SK-N-SH treated with all-trans-retinoic acid at 6 μM for 48 hours (cell line): ENCODE measurements around the gene FLT3.

Experiments
- ATAC-seq: fragments of 200-7000 bp; cut with Tn5 transposase; 3 replicates; pipeline ENCODE4 v1.9.1; 2020; ENCODE audit warnings: mild to moderate bottlenecking, moderate library complexity
- ARNTL ChIP-seq: fragments of 450-650 bp; formaldehyde crosslinking; IDR thresholded peaks from 2 replicates; pipeline ENCODE4 v1.5.0; 2020; ENCODE audit warnings: low read depth, mild to moderate bottlenecking, moderate library complexity, borderline replicate concordance
- BACH2 ChIP-seq: fragments of 250-450 bp; sonication (Bioruptor Pico); IDR thresholded peaks from 2 replicates; pipeline ENCODE4 v1.9.0; 2021; ENCODE audit warnings: mild to moderate bottlenecking, borderline replicate concordance
- GLIS3 ChIP-seq: fragments of 250-450 bp; sonication (Bioruptor Pico); IDR thresholded peaks from 2 replicates; pipeline ENCODE4 v1.5.0; 2020; ENCODE audit warnings: mild to moderate bottlenecking, moderate library complexity
- RARB ChIP-seq: fragments of 250-450 bp; sonication (Bioruptor Pico); IDR thresholded peaks from 2 replicates; pipeline ENCODE4 v1.8.0; 2021; ENCODE audit warnings: mild to moderate bottlenecking, moderate library complexity
- SNAI2 ChIP-seq: fragments of 250-450 bp; sonication (Bioruptor Pico); IDR thresholded peaks from 2 replicates; pipeline ENCODE4 v1.5.0; 2020; ENCODE audit warnings: mild to moderate bottlenecking, moderate library complexity
- TCF4 ChIP-seq: fragments of 250-450 bp; sonication (Bioruptor Pico); IDR thresholded peaks from 2 replicates; pipeline ENCODE4 v1.8.0; 2021; ENCODE audit warnings: mild to moderate bottlenecking, moderate library complexity, borderline replicate concordance
- TOX ChIP-seq: fragments of 250-450 bp; sonication (Bioruptor Pico); IDR thresholded peaks from 2 replicates; pipeline ENCODE4 v1.8.0; 2021; ENCODE audit warnings: mild to moderate bottlenecking, moderate library complexity, borderline replicate concordance
- ZC3H10 ChIP-seq: fragments of 250-450 bp; sonication (Bioruptor Pico); IDR thresholded peaks from 2 replicates; pipeline ENCODE4 v1.5.1; 2021; ENCODE audit warnings: mild to moderate bottlenecking, moderate library complexity
- ZFP3 ChIP-seq: fragments of 250-450 bp; sonication (Bioruptor Pico); IDR thresholded peaks from 2 replicates; pipeline ENCODE4 v1.5.0; 2020; ENCODE audit warnings: mild to moderate bottlenecking, moderate library complexity
- ZFP30 ChIP-seq: fragments of 450-650 bp; formaldehyde crosslinking; IDR thresholded peaks from 2 replicates; pipeline ENCODE4 v1.5.0; 2022; ENCODE audit warnings: mild to moderate bottlenecking, moderate library complexity
- ZNF565 ChIP-seq: fragments of 450-650 bp; formaldehyde crosslinking; conservative IDR thresholded peaks from 2 replicates; pipeline ENCODE4 v1.5.0; 2020; ENCODE audit warnings: low read depth, mild to moderate bottlenecking, moderate library complexity
- ZNF70 ChIP-seq: fragments of 450-650 bp; formaldehyde crosslinking; IDR thresholded peaks from 2 replicates; pipeline ENCODE4 v1.5.0; 2020; ENCODE audit warnings: mild to moderate bottlenecking, moderate library complexity
- ZNF8 ChIP-seq: fragments of 450-650 bp; formaldehyde crosslinking; IDR thresholded peaks from 2 replicates; pipeline ENCODE4 v1.5.0; 2020; ENCODE audit warnings: mild to moderate bottlenecking, moderate library complexity
- TF ChIP-seq, protein P1 (sequence below): fragments of 250-450 bp; sonication (Bioruptor Pico); IDR thresholded peaks from 2 replicates; pipeline ENCODE4 v1.5.1; 2020; ENCODE audit warnings: low read depth, mild to moderate bottlenecking, moderate library complexity
- TF ChIP-seq, protein P2 (sequence below): fragments of 250-450 bp; sonication (Bioruptor Pico); IDR thresholded peaks from 2 replicates; pipeline ENCODE4 v1.5.0; 2020; ENCODE audit warnings: mild to moderate bottlenecking, moderate library complexity
- TF ChIP-seq, protein P3 (sequence below): fragments of 250-450 bp; sonication (Bioruptor Pico); IDR thresholded peaks from 2 replicates; pipeline ENCODE4 v1.8.0; 2021; ENCODE audit warnings: low read depth, mild to moderate bottlenecking, moderate library complexity, borderline replicate concordance
- TF ChIP-seq, protein P4 (sequence below): fragments of 250-450 bp; sonication (Bioruptor Pico); IDR thresholded peaks from 2 replicates; pipeline ENCODE4 v1.5.1; 2021; ENCODE audit warnings: mild to moderate bottlenecking, moderate library complexity
- TF ChIP-seq, protein P5 (sequence below): fragments of 250-450 bp; sonication (Bioruptor Pico); IDR thresholded peaks from 2 replicates; pipeline ENCODE4 v1.8.0; 2020; ENCODE audit warnings: mild to moderate bottlenecking, moderate library complexity, borderline replicate concordance

The FLT3 gene

DNA sequence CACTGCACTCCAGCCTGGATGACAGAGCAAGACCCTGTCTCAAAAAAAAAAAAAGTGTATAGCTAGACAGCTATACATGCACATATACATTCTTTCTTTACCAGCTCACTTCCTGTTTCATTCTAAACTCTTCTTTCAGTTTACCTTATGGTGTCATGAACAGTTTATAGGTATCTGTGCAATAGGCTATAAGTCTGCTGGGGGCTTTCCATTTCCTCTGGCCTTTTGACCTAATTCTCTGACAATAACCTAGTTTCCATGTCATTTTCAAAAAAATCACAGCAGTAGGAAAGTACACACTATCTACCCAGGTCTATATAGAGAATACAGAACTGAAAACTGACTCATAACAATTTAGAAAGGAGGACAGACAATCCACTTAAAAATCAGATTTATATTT lies 87.5 kb downstream of the FLT3 start (continued):
- TF ChIP-seq ZNF70 (no peak), ZNF565 (CRISPR knock-in tag) (no peak), TOX (CRISPR knock-in tag) (no peak), ZFP30 (CRISPR knock-in tag) (no peak), ARNTL (no peak), TCF4 (CRISPR knock-in tag) (no peak)
- TF ChIP-seq, protein P1, sequence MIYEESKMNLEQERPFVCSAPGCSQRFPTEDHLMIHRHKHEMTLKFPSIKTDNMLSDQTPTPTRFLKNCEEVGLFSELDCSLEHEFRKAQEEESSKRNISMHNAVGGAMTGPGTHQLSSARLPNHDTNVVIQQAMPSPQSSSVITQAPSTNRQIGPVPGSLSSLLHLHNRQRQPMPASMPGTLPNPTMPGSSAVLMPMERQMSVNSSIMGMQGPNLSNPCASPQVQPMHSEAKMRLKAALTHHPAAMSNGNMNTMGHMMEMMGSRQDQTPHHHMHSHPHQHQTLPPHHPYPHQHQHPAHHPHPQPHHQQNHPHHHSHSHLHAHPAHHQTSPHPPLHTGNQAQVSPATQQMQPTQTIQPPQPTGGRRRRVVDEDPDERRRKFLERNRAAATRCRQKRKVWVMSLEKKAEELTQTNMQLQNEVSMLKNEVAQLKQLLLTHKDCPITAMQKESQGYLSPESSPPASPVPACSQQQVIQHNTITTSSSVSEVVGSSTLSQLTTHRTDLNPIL (CRISPR knock-in tag): no peak
- TF ChIP-seq, protein P2, sequence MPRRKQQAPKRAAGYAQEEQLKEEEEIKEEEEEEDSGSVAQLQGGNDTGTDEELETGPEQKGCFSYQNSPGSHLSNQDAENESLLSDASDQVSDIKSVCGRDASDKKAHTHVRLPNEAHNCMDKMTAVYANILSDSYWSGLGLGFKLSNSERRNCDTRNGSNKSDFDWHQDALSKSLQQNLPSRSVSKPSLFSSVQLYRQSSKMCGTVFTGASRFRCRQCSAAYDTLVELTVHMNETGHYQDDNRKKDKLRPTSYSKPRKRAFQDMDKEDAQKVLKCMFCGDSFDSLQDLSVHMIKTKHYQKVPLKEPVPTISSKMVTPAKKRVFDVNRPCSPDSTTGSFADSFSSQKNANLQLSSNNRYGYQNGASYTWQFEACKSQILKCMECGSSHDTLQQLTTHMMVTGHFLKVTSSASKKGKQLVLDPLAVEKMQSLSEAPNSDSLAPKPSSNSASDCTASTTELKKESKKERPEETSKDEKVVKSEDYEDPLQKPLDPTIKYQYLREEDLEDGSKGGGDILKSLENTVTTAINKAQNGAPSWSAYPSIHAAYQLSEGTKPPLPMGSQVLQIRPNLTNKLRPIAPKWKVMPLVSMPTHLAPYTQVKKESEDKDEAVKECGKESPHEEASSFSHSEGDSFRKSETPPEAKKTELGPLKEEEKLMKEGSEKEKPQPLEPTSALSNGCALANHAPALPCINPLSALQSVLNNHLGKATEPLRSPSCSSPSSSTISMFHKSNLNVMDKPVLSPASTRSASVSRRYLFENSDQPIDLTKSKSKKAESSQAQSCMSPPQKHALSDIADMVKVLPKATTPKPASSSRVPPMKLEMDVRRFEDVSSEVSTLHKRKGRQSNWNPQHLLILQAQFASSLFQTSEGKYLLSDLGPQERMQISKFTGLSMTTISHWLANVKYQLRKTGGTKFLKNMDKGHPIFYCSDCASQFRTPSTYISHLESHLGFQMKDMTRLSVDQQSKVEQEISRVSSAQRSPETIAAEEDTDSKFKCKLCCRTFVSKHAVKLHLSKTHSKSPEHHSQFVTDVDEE (CRISPR knock-in tag): no peak
- TF ChIP-seq, all 23 proteins: peak for 0

DNA sequence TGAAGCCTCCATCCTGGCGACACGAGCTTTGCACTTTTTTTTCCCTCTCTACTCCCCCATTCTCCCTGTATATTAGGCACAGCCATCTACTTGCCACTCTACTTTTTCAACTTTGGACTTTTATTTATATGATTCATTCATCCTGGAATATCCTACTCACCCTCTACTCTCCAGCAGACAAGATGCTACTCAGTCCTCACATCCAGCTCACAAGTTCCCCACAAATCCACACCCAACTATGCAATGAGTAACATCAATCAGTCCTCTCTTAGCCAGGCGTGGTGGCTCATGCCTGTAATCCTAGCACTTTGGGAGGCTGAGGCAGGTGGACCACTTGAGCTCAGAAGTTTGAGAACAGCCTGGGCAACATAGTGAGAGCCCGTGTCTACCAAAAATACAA lies 88.0 kb downstream of the FLT3 start:
- ATAC-seq: no peak
- TF ChIP-seq, protein P3, sequence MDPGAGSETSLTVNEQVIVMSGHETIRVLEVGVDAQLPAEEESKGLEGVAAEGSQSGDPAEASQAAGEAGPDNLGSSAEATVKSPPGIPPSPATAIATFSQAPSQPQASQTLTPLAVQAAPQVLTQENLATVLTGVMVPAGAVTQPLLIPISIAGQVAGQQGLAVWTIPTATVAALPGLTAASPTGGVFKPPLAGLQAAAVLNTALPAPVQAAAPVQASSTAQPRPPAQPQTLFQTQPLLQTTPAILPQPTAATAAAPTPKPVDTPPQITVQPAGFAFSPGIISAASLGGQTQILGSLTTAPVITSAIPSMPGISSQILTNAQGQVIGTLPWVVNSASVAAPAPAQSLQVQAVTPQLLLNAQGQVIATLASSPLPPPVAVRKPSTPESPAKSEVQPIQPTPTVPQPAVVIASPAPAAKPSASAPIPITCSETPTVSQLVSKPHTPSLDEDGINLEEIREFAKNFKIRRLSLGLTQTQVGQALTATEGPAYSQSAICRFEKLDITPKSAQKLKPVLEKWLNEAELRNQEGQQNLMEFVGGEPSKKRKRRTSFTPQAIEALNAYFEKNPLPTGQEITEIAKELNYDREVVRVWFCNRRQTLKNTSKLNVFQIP (CRISPR knock-in tag): no peak
- TF ChIP-seq ZNF70: no peak
- no peak for TF ChIP-seq ARNTL
- TF ChIP-seq ZFP30 (CRISPR knock-in tag): no peak
- TF ChIP-seq RARB (CRISPR knock-in tag): no peak
- TF ChIP-seq, protein P1 (CRISPR knock-in tag): no peak
- no peak for TF ChIP-seq ZNF565 (CRISPR knock-in tag)
- no peak for TF ChIP-seq GLIS3 (CRISPR knock-in tag)
- TF ChIP-seq TOX (CRISPR knock-in tag): no peak
- TF ChIP-seq SNAI2 (CRISPR knock-in tag): no peak
- TF ChIP-seq ZFP3 (CRISPR knock-in tag): no peak
- TF ChIP-seq, protein P4, sequence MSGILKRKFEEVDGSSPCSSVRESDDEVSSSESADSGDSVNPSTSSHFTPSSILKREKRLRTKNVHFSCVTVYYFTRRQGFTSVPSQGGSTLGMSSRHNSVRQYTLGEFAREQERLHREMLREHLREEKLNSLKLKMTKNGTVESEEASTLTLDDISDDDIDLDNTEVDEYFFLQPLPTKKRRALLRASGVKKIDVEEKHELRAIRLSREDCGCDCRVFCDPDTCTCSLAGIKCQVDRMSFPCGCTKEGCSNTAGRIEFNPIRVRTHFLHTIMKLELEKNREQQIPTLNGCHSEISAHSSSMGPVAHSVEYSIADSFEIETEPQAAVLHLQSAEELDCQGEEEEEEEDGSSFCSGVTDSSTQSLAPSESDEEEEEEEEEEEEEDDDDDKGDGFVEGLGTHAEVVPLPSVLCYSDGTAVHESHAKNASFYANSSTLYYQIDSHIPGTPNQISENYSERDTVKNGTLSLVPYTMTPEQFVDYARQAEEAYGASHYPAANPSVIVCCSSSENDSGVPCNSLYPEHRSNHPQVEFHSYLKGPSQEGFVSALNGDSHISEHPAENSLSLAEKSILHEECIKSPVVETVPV: no peak
- no peak for TF ChIP-seq TCF4 (CRISPR knock-in tag)
- TF ChIP-seq, protein P5, sequence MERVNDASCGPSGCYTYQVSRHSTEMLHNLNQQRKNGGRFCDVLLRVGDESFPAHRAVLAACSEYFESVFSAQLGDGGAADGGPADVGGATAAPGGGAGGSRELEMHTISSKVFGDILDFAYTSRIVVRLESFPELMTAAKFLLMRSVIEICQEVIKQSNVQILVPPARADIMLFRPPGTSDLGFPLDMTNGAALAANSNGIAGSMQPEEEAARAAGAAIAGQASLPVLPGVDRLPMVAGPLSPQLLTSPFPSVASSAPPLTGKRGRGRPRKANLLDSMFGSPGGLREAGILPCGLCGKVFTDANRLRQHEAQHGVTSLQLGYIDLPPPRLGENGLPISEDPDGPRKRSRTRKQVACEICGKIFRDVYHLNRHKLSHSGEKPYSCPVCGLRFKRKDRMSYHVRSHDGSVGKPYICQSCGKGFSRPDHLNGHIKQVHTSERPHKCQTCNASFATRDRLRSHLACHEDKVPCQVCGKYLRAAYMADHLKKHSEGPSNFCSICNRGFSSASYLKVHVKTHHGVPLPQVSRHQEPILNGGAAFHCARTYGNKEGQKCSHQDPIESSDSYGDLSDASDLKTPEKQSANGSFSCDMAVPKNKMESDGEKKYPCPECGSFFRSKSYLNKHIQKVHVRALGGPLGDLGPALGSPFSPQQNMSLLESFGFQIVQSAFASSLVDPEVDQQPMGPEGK: no peak
- no peak for TF ChIP-seq BACH2 (CRISPR knock-in tag)
- no peak for TF ChIP-seq ZC3H10 (CRISPR knock-in tag)
- TF ChIP-seq, protein P2 (CRISPR knock-in tag): no peak
- TF ChIP-seq ZNF8 (CRISPR knock-in tag): no peak
